ENCODE results near the gene EEF1AKMT3. TPM values are rescaled to one million over a fixed set of nuclear protein-coding genes. Genes with fewer than 3 reads are reported as not detected.
A peak's percentile ranks its signal among the peaks of the same experiment; 100 is the strongest.

The EEF1AKMT3 gene
- total RNA-seq (2021; ENCODE audit: unreplicated experiment) (5.0 TPM), Bru-seq, nascent RNA (percentile 66 among the genes with signal in this experiment), BruChase-seq, experiment 1, labeled RNA remaining after a 6-hour chase (percentile 87 among the genes with signal in this experiment), BruChase-seq, experiment 2, labeled RNA remaining after a 2-hour chase (percentile 86 among the genes with signal in this experiment)
- 7.9 and 10.0 TPM in 2 replicates for polyA plus RNA-seq (2012)
- long read RNA-seq, transcript EEF1AKMT3-201 (3 exons, 2,563 nt) = major isoform, 7 of 15 reads
- long read RNA-seq, partial matches to known transcripts = 1 of 15 reads
- long read RNA-seq, other reads (novel, unspliced or antisense) = 4 of 15 reads

DNA sequence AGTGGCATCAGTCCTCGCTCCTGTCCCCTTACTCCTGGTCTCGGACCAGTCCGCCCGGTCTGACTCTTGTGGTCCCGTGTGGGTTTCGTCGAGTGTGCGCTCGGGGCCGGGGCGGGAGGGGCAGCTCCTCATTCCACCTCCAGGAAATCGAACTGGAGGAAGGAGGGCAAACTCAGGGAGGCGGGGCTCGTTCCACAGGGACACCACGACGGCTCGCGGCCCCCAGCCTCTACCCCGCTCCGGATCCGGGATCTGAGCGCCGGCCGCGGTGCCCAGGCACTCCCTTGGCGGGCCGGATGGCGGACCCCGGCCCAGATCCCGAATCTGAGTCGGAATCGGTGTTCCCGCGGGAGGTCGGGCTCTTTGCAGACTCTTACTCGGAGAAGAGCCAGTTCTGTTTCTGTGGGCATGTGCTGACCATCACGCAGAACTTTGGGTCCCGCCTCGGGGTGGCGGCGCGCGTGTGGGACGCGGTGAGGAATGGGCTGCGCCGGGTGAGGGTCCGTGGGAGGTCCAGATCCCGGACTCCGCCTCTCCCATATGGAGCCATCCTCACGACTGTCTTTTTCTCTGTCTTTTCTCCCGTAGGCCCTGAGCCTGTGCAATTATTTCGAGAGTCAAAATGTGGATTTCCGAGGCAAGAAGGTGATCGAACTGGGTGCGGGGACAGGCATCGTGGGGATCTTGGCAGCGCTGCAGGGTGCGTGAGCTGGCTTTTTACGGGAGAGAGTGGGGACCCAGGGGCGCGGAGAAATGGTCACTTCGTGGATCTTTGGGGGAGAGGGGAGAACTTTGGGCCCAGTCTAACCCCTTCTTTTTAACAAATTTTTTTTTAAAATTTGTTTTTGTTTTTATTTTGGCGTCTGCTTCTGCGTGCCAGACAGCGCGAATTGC lies at the start of gene EEF1AKMT3:
Gene EEF1AKMT3, plus strand, starts transcription at position 186 of the 894 bp plus-strand sequence. Its CDS starts 111 bp downstream, at position 297.
- ATAC-seq (peak; percentile 64), DNase-seq (ENCODE audit: low read depth, low spot score) (no peak)
- Histone ChIP-seq H3K4me3 (replicated peaks in 1 of 2; ENCODE audit: low read depth in 1 of 2, low read length in 2 of 2) (peak within 1 kb of the TSS; percentile 91 to 97), H3K9ac (ENCODE audit: low read length) (peak within 1 kb of the TSS; percentile 97), H4K20me1 (ENCODE audit: insufficient read depth) (no peaks in the 10 kb centered on the region), H3K27me3 (ENCODE audit: insufficient read depth, low read length) (no peaks in the 10 kb centered on the region), H3K27ac (ENCODE audit: low read depth, low read length) (peak within 1 kb of the TSS; percentile 93), H3K4me1 (ENCODE audit: control insufficient read depth in 1 of 2, insufficient read depth in 2 of 2, low read length in 2 of 2) (peaks cover 7 to 20% of the 10 kb centered on the region in 2 experiments), H3K9me3 (ENCODE audit: control insufficient read depth in 1 of 2, insufficient read depth in 1 of 2, low read depth in 1 of 2, low read length in 2 of 2) (no peaks in the 10 kb centered on the region), H3K36me3 (ENCODE audit: control insufficient read depth in 1 of 2, insufficient read depth in 2 of 2, low read length in 2 of 2) (peaks cover 6 to 27% of the 10 kb centered on the region in 2 experiments; a peak in 3 of 4 replicates), H3K4me2 (ENCODE audit: low read length) (peak within 1 kb of the TSS; percentile 88), H3K9me2 (ENCODE audit: insufficient read depth) (no peaks in the 10 kb centered on the region), H3K79me2 (ENCODE audit: insufficient read depth, low read length) (peaks cover 25% of the 10 kb centered on the region), H2AFZ (ENCODE audit: low read depth, low read length, poor library complexity, severe bottlenecking) (peak within 1 kb of the TSS; percentile 66)
- CTCF ChIA-PET = interaction anchor here (0.7 to 1.0 kb wide), 6 partner anchors 9 to 189 kb away, joined by 3 to 6 read pairs (median 4); partner anchors contain the start of gene TSFM
- intact Hi-C loops (cut with micrococcal nuclease) = loop anchor here (1.0 kb wide), 1 partner anchor 10 kb away; the partner anchor contains the start of gene TSFM
- TSS peak; percentile 58 for BruUV-seq (replicated peaks)
- TF ChIP-seq POLR2AphosphoS5 (IDR thresholded peaks at IDR 0.05; ENCODE audit: low read depth, low read length) = peak; percentile 43; the same call in 1 of the 2 replicates
- no peak for TF ChIP-seq CBX3 (IDR thresholded peaks at IDR 0.05; ENCODE audit: low read depth)
- no peak for TF ChIP-seq SIN3A (IDR thresholded peaks at IDR 0.05; ENCODE audit: low read depth)
- RAD21 ChIA-PET (ENCODE audit: low non-redundant PET in 1 of 2, low total read pairs in 2 of 2, uncharacterized antibody in 2 of 2, unreplicated experiment in 2 of 2) = interaction anchor here in 1 of 2 experiments (1.0 kb wide), 1 partner anchor 10 kb away, joined by 3 read pairs; the partner anchor contains the start of gene TSFM
- POLR2A ChIA-PET = interaction anchor here (0.6 to 1.2 kb wide), 5 partner anchors 7 to 559 kb away, joined by 3 to 6 read pairs (median 3); partner anchors contain the start of gene TSPAN31

Measured in HCT116 (cell line).